Activated naive CD8-positive, alpha-beta T cell treated with anti-CD3 and anti-CD28 coated beads, Interleukin-2, amount 50 U/mL, for 24 hours (primary cell): ENCODE data around the gene ETV5.

Source experiments
- ATAC-seq: fragments of 150-1000 bp; cut with Tn5 transposase; one replicate; pipeline ENCODE4 v1.10.0; 2021
- DNase-seq: peaks from one replicate; pipeline ENCODE4 v3.0.0; 2021
- H3K27ac Mint-ChIP-seq: one replicate; pipeline ENCODE4 v1.8.0; 2021; ENCODE audit warnings: mild to moderate bottlenecking, mixed read lengths
- H3K27me3 Mint-ChIP-seq: one replicate; pipeline ENCODE4 v1.8.0; 2021; ENCODE audit warnings: mixed read lengths
- H3K36me3 Mint-ChIP-seq: one replicate; pipeline ENCODE4 v1.8.0; 2021; ENCODE audit warnings: low read depth, mixed read lengths
- H3K4me1 Mint-ChIP-seq: one replicate; pipeline ENCODE4 v1.8.0; 2021; ENCODE audit warnings: mixed read lengths
- H3K4me3 Mint-ChIP-seq: one replicate; pipeline ENCODE4 v1.8.0; 2021; ENCODE audit warnings: mild to moderate bottlenecking, moderate library complexity, mixed read lengths
- H3K9me3 Mint-ChIP-seq: one replicate; pipeline ENCODE4 v1.8.0; 2021; ENCODE audit warnings: mixed read lengths

Gene ETV5

GRCh38 chr3:186075931-186076567, 32.8 kb downstream of the ETV5 start:
- no peaks in the 10 kb centered on the region for H3K4me1 Mint-ChIP-seq
- H3K27me3 Mint-ChIP-seq: peaks cover 5% of the 10 kb centered on the region
- H3K4me3 Mint-ChIP-seq: no peak overlapping the region
- no peaks in the 10 kb centered on the region for H3K36me3 Mint-ChIP-seq
- H3K27ac Mint-ChIP-seq: no peak overlapping the region
- DNase-seq (no peak), ATAC-seq (no peak)
- H3K9me3 Mint-ChIP-seq: peaks cover 4% of the 10 kb centered on the region

DNA sequence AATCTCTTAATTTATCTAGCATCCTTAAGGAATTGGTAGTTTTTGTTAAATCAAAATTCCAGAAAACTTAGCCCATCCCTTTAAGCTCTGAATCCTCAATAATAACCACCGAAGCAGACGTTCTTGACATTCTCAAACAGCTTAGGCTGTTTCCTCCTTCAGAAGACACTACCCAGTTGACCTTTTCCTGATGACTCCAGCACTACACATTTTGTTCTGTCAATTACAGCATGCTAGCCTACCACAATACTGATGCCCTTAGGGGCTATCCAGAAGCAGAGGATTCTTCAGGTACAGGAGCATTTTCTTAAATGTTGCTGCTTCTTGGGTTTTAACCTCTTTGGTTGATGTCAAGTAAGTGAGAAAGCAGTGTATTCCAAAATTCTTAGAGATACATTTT, 33.4 kb downstream of the ETV5 start:
- DNase-seq (no peak), ATAC-seq (no peak)
- peaks cover 5% of the 10 kb centered on the region for H3K27me3 Mint-ChIP-seq
- H3K27ac Mint-ChIP-seq: no peak overlapping the region
- peaks cover 4% of the 10 kb centered on the region for H3K9me3 Mint-ChIP-seq
- H3K36me3 Mint-ChIP-seq: no peaks in the 10 kb centered on the region
- H3K4me1 Mint-ChIP-seq: no peaks in the 10 kb centered on the region
- no peak overlapping the region for H3K4me3 Mint-ChIP-seq

DNA sequence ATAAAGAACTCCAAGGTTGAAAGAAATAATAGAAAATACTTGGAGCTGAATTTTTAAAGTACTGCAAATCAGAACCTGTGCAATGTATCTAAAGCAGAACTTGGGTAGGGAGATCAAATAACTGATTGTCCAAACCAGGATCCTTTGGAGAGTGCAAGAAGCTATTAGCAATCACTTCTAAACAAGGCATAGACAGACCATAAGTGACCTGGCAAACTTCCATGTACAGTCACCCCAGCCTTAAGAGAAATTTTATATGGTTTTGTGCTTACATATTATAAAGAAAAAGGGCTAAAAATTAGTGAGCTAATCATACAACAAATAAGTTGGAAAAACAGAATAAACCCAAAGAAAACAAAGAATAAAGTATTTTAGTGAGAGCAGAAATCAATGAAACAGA, 35.2 kb downstream of the ETV5 start:
- peaks cover 4% of the 10 kb centered on the region for H3K9me3 Mint-ChIP-seq
- no peak overlapping the region for H3K4me3 Mint-ChIP-seq
- no peaks in the 10 kb centered on the region for H3K36me3 Mint-ChIP-seq
- no peaks in the 10 kb centered on the region for H3K4me1 Mint-ChIP-seq
- H3K27ac Mint-ChIP-seq: no peak overlapping the region
- DNase-seq: no peak
- no peak for ATAC-seq
- peaks cover 12% of the 10 kb centered on the region for H3K27me3 Mint-ChIP-seq

DNA sequence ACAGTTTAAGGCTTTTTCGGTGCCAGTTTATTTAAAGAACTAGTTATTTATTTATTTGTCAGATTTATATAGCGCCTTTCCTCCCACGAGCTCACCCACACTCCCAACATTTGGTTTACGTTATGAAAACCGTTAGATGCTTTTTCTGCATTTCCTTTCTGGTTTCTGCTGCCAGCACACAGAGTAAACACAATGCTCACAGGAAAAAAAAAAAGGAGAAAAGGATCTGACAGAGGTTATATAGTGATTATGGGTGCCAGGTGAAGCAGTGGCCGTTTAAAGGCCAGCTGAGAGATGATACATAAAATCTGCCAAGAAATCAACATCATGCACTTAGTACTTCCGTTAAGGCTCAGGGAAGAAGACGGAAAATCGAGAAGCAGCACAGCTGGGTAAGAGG, 37.9 kb downstream of the ETV5 start:
- ATAC-seq: no peak
- Mint-ChIP-seq H3K9me3 (peaks cover 4% of the 10 kb centered on the region), H3K36me3 (no peaks in the 10 kb centered on the region), H3K4me3 (no peak overlapping the region), H3K4me1 (peaks cover 11% of the 10 kb centered on the region), H3K27ac (no peak overlapping the region), H3K27me3 (peaks cover 14% of the 10 kb centered on the region)
- DNase-seq: no peak

DNA sequence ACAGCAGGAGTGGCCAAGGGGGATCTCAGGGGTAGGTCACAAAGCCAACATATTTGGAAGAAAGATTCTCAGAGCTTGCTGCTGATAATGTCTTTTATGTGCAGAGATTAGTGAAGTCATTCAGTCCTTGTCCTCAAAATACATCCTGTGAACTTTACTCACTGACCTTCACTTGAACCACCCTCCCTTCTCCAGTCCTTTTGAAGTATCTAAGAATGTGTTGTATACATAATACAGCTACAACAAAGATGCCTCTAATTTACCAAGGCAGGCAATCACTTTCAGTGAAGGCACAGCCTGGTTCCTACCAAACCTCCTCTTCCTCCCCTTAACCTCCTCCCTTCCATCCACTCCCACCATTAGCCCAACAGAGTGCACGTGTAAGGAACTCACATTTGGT, 38.3 kb downstream of the ETV5 start:
- Mint-ChIP-seq H3K27me3 (peaks cover 14% of the 10 kb centered on the region), H3K9me3 (peaks cover 4% of the 10 kb centered on the region), H3K36me3 (no peaks in the 10 kb centered on the region), H3K4me3 (no peak overlapping the region), H3K4me1 (peaks cover 11% of the 10 kb centered on the region), H3K27ac (no peak overlapping the region)
- no peak for DNase-seq
- no peak for ATAC-seq

DNA sequence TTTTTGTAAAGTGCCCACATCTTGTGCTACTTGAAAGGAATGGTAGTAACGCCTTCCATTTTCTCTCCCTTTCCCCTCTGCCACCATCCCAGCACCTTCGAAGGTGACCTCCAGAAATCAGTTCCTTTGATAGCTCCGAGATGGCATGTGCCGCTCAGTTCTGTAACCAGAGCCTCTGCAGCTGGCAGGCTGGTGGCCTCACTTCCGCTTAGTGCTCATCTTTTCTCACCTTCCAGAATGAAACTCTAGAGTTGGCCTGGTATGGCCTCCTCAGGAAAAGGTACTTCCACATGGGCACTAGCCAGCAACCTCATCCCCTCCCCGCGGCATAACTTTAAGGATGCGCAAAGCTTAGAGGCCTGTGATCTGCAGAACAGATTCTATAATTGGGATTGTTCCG, 38.8 kb downstream of the ETV5 start:
- ATAC-seq: no peak
- peaks cover 17% of the 10 kb centered on the region for H3K27me3 Mint-ChIP-seq

DNA sequence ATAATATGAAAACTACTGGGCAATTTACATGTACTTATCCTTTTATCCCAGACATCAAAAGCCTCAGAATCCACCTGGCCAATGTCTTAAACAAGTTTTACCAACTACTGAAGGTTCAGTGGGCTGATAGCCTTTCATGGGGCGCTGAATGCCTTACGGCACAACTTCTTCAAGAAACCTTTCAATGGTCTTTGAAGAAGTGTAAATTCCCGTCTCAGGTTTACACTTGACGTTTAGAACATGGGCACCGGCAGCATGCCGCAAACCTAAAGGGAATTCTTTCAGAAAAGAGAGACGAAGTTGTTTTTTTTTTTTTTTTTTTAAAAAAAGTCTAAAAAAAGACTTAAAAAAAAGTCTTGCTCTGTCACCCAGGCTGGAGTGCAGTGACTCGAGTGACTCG, 39.7 kb downstream of the ETV5 start:
- peaks cover 11% of the 10 kb centered on the region for H3K4me1 Mint-ChIP-seq
- no peak for ATAC-seq

More for the DNA sequence above, 38.8 kb downstream of the ETV5 start:
- Mint-ChIP-seq H3K36me3 (no peaks in the 10 kb centered on the region), H3K9me3 (peaks cover 4% of the 10 kb centered on the region), H3K27ac (no peak overlapping the region), H3K4me1 (peaks cover 11% of the 10 kb centered on the region), H3K4me3 (no peak overlapping the region)
- no peak for DNase-seq

DNA sequence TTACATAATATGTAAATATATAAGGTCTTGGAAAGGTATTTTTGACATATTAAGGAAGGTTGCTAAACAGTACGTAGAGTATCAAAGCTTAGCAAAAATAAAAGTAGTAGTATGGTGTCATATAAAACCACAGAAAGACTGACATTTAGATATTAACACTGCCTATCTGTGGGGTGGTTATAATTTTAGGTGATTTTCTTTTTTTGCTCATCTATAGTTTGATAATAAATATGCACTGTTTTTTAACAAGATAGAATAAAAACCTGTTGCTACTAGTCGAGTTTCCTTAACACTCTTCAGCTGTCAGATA, 40.7 kb downstream of the ETV5 start:
- peak; percentile 37 for ATAC-seq
- H3K36me3 Mint-ChIP-seq: no peaks in the 10 kb centered on the region
- no peak for DNase-seq
- no peaks in the 10 kb centered on the region for H3K9me3 Mint-ChIP-seq
- H3K27me3 Mint-ChIP-seq: peaks cover 20% of the 10 kb centered on the region
- H3K4me3 Mint-ChIP-seq: no peak overlapping the region
- H3K4me1 Mint-ChIP-seq: peaks cover 11% of the 10 kb centered on the region
- no peak overlapping the region for H3K27ac Mint-ChIP-seq

More for the DNA sequence above, 39.7 kb downstream of the ETV5 start:
- DNase-seq: no peak
- Mint-ChIP-seq H3K36me3 (no peaks in the 10 kb centered on the region), H3K9me3 (no peaks in the 10 kb centered on the region), H3K27me3 (peaks cover 18% of the 10 kb centered on the region), H3K4me3 (no peak overlapping the region), H3K27ac (no peak overlapping the region)

GRCh38 chr3:186067360-186068242, 41.3 kb downstream of the ETV5 start:
- peaks cover 11% of the 10 kb centered on the region for H3K4me1 Mint-ChIP-seq
- no peaks in the 10 kb centered on the region for H3K36me3 Mint-ChIP-seq
- peaks cover 21% of the 10 kb centered on the region for H3K27me3 Mint-ChIP-seq
- DNase-seq (no peak), ATAC-seq (peak; percentile 41)
- peak overlapping the region; percentile 46 for H3K4me3 Mint-ChIP-seq
- peak overlapping the region; percentile 55 for H3K27ac Mint-ChIP-seq
- H3K9me3 Mint-ChIP-seq: no peaks in the 10 kb centered on the region

GRCh38 chr3:186060222-186060621, 48.7 kb downstream of the ETV5 start:
- no peak overlapping the region for H3K4me3 Mint-ChIP-seq
- DNase-seq (peak; percentile 20), ATAC-seq (peak; percentile 92)
- peaks cover 54% of the 10 kb centered on the region for H3K27me3 Mint-ChIP-seq
- no peaks in the 10 kb centered on the region for H3K9me3 Mint-ChIP-seq
- peak overlapping the region; percentile 25 for H3K27ac Mint-ChIP-seq
- no peaks in the 10 kb centered on the region for H3K36me3 Mint-ChIP-seq
- peaks cover 12% of the 10 kb centered on the region for H3K4me1 Mint-ChIP-seq

DNA sequence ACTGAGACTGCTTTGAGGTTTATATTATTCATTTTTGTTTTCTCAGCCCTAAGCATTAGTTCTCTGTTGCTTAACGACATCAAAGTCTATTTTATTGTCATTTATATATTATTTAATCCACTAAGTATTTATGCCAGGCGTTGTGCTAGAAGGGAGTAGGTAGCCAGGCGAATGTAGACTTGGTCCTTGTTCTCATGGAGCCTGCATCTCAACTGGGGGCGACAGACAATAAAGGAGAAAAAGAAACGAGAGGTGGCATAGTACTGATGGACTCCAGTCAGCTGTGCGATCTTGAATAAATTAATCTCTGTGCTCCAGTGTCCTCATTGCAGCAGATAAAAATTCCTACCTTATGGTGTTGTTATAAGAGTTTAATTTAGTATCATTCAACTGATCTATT, 49.7 kb downstream of the ETV5 start:
- H3K27me3 Mint-ChIP-seq: peaks cover 52% of the 10 kb centered on the region
- H3K36me3 Mint-ChIP-seq: no peaks in the 10 kb centered on the region
- DNase-seq: no peak
- ATAC-seq: no peak
- H3K4me1 Mint-ChIP-seq: peaks cover 12% of the 10 kb centered on the region
- H3K4me3 Mint-ChIP-seq: no peak overlapping the region
- H3K9me3 Mint-ChIP-seq: no peaks in the 10 kb centered on the region
- no peak overlapping the region for H3K27ac Mint-ChIP-seq

- Mint-ChIP-seq H3K4me1 (peaks cover 12% of the 10 kb centered on the region), H3K9me3 (no peaks in the 10 kb centered on the region), H3K27ac (no peak overlapping the region), H3K27me3 (peaks cover 56% of the 10 kb centered on the region), H3K4me3 (no peak overlapping the region), H3K36me3 (no peaks in the 10 kb centered on the region)
- ATAC-seq (no peak), DNase-seq (no peak)
These were observed 50.7 kb downstream of the ETV5 start for GRCh38 chr3:186058225-186058624.

- Mint-ChIP-seq H3K36me3 (no peaks in the 10 kb centered on the region), H3K9me3 (no peaks in the 10 kb centered on the region), H3K27ac (no peak overlapping the region), H3K4me1 (peaks cover 12% of the 10 kb centered on the region), H3K27me3 (peaks cover 55% of the 10 kb centered on the region), H3K4me3 (no peak overlapping the region)
- no peak for DNase-seq
- ATAC-seq: no peak
These were observed 51.3 kb downstream of the ETV5 start for GRCh38 chr3:186057594-186057993.

GRCh38 chr3:186054792-186055352, 54.0 kb downstream of the ETV5 start:
- no peaks in the 10 kb centered on the region for H3K36me3 Mint-ChIP-seq

More at GRCh38 chr3:186054792-186055352, 54.0 kb downstream of the ETV5 start:
- ATAC-seq (no peak), DNase-seq (no peak)
- H3K27ac Mint-ChIP-seq: no peak overlapping the region
- peaks cover 1% of the 10 kb centered on the region for H3K4me1 Mint-ChIP-seq
- H3K27me3 Mint-ChIP-seq: peaks cover 50% of the 10 kb centered on the region
- H3K4me3 Mint-ChIP-seq: no peak overlapping the region
- no peaks in the 10 kb centered on the region for H3K9me3 Mint-ChIP-seq
